Globus pallidus (tissue), 1 donor: ENCODE data around the gene TP63.

Experiments used
- DNase-seq: peaks from one replicate; pipeline ENCODE4 v3.0.0-alpha.2; 2015; ENCODE audit warnings: low spot score

Gene TP63

DNA sequence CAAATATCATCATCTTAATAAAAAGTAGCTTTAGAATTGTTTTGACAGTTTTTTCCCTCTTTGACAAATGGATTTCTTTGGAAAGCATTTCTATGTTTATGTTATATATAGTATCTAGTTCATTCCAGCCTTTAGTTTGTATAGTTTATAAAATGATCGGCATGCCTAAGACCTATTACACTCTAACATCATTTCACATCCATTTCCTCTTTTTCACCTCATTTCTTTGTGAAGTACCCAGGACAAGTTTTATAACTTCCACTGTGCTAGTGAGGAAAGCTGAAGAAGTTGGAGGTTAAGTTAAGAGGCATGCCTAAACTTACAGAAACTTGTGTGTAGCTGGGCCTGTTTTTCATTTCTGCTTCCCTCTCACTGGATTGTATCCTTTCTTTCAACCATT lies 178.4 kb downstream of the TP63 start:
- DNase-seq: no peak

DNA sequence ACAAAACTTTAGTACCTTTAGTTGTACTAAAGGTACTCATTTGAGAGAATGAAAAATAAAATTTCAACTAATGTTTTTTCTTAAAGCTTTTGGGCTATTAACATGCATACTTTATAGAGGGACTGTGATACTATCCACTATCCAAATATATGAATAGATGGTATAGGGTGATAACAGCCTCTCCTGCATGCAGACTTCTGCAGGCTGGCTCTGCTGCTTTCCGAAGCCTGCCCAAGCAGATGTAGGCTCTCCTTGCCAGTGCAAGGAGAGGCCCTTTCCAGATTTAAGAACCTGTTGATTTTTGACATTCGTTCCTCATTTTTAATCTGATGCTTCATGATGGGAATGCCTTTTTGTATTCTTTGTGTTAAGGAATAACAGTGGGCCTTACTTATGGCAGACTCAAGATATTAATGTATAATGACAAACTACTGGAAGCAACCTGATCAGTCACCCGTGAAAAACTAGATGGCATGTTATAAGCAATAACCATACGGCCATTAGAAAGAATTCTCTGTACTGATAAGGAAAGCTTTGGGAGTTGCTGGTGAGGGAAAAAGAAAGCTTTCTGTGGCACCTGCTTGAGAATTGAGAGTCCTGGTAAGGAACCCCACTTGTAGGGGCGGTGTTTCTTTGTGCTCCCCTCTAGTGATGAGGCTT lies 181.7 kb downstream of the TP63 start:
- DNase-seq: no peak

DNA sequence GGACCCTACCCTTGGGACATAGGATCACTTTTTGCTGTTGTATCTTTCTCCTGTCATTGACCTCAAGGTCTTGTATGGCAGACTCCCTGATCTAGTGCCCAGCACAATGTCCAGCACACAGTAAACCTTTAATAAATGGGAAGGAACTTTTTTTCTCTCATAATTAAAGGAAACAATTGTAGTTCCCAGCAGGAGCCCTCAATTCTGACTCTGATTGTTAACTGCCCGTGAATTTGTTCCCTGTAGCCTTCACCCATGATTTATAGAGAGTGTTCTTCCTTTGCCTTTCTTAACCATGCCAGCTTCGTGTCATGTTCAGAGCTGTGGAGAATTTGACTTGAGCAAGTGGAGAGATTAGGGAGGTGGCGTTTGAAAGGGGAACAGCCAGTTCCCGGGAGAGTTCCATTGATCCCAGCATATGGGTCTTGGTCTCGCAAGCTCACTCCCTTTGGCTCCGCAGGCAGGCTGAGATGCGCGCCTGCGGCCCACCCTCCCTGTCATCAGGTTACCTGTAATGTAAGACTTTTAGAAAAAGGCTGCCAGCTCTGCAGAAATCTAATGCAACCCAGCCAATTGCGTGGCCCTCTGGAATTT lies 182.6 kb downstream of the TP63 start:
- no peak for DNase-seq

DNA sequence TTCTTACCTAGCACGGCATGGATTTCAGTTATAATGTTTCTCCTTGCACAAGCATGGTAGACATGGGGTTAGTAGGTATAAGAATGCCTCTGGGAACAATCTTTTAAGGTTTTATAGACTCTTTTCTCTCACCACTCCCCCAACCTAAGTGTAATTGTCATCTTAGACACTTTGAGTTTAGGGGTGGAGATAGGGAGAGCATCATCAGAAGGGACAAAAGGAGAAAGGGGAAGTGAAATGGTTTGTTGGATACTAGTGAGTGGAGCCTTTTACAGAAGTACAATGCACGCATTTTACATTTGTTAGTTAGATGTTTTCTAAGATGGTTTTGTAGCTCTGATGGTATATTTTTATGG lies 189.2 kb downstream of the TP63 start:
- no peak for DNase-seq

DNA sequence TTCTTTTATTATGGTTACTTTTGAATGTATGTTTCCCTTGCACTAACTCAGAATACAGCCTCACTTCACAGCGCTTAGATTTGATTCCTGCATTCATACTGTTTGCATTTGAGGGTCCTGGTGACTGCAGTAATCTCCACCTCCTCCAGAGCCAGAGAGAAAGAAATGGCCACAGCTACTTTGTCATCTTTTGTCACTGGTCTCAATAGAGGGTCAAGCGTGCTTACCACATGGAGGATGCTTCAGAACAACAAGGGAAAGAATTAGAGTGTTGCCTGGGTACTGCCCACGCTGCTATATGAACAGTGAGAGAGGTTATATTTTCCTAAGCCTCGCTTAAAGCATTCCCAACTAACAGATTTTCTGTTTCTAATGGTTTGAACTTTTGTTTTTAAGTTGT lies 190.1 kb downstream of the TP63 start:
- DNase-seq: no peak

DNA sequence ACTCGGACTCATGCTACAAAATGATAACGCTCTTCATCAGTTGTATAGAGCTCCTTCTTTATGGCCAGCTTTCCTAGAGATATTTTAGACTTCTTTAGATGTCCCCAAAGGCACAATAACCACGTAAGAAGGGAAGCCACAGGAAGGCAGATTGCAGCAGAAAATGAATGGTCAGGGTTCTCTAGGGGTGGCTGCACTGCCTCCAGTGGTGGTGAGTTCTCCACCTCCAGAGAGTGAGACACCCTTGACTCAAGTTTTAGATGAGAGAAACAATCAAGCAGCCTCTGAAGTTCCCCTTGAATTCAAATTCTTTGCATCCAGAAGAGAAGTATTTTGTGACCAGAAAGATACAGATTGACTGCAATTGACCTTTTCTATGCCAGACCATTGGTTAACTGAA lies 191.5 kb downstream of the TP63 start:
- DNase-seq: no peak

DNA sequence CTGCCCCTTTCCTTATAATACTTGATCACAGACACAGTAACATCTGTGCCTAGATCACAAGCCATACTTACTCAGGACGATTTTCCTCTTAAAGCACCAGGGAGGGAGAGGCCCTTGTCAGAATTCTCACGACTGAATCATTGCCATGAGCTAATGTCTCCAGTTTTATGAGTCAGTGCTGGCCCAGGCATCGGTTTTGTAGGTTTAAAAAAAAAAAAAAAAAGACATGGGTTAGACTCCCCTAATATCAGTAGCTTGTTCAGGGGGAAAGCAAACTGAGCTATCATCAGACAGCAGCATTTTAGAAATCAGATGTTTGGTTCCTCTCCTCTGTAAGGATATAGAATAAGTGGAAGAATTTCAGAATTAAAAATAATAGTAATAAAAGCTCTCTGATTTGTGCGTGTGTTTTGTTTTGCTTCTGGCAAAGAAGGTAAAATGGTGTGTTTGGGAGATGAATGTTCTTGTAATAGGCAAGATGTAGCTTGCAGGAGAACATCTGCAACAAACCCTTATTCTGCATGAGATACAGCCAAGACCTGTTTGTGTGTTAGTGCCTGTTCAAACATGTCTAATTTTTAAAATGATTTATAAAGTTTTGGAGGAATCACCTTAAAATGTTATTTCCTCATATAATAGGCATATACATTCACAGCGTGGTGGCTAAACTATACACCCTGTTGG lies 193.6 kb downstream of the TP63 start:
- DNase-seq: no peak

DNA sequence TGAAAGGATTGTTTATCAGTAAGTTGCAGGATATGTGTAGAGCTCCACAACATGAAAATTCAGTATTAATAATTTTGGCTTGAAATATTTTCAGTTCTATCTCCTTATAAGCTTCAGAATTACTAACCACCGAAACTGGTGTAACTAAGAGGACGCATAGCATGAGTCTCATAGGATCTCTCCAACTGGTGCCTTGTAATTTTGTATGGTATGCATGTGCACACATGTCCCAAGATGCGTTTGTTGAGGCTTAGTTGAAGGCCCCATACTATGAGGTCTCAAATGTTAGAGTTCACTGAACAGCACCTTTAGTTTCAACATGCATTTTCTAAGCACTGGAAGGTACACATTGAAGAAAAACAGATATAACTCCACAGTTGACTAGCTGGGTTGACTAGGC lies 195.4 kb downstream of the TP63 start:
- no peak for DNase-seq

DNA sequence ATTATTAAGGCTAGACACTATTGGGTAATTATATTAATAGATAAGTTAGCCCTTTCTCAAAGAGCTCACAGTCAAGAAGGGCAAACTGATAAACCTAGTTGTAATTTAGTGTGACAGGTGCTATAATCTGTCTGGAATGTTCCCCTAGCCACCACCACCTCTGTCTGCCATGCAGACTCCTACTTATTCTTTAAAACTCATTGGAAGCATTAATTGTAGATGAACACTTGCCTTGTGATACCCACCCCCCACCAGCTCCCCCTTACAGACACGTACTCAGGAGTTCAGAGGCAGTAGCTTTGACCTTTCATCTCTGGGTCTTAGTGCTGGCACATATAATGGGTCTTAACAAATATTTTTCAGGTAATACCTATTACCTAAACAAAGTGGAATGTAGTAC lies 195.9 kb downstream of the TP63 start:
- no peak for DNase-seq

DNA sequence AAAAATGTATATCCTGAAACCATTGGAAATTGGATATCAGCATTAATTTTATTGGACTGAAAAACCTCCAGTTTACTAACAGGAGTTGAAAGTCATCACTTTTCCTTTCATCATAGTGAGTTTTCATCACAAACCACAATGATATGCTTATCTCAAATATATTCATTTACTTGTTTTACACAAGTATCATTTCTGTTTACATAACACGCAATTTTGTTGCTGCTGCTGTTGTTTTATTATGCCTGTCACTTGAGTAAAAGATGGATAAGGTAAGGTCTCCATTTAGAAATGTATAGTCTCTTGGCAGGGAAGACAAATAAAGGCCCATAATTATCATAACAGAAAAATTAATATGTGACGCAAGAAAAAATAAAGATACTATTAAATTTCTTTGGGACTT lies 199.2 kb downstream of the TP63 start:
- no peak for DNase-seq

DNA sequence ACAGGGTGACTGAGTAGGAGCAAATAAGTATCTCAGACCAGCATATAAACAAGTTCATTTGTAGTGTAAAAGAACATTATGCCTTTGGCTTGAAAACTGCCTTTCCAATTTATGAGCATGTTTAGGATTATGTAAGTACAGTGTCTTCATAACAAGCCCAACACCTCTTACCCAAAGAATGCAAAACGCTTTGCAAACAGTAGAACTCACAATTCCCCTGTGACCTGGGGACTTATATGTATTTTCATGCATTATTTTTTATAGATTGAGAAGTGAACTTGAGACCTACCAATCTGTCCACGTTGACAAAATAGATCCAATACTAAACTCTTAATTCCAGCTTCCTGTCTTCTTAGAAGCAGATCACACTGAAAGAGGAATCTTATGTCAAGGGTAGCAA lies 202.1 kb downstream of the TP63 start:
- no peak for DNase-seq

DNA sequence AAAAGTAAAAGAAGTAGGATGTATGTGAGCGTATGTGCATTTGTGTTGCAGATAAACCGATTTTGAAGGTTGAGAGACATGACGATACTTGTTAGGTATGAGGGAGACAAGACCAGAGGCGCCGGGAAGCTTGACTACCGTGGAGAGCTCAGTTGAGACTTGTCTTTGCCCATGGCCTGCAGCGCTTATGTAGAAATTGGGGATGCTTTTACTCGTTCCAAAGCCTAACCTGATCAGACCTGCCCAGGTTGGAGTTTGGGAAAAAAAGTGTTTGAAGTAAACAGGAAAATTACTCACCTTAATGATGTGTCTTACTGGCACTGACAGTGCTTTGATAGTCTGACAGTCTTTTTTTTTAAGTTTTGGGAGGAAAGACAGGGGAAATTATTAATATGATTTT lies 202.8 kb downstream of the TP63 start:
- no peak for DNase-seq

DNA sequence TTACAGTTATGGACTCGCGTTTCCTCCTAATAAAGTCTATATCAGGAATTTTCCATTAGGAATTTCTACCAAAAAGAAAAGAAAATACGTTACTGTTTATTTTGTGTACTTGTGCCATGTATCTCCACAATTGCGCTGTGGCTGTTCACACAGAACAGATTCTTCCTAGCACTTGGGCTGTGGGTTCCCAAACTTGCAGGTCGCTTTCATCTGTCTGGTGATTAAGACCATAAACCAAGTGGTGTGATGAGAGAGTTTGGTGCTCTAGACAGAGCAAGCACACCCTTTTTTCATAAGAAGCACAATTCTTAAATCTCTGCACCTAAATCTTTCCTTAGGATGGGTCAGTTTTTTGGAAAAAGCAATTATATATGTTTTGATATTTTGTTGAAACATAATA lies 203.3 kb downstream of the TP63 start:
- DNase-seq: no peak

DNA sequence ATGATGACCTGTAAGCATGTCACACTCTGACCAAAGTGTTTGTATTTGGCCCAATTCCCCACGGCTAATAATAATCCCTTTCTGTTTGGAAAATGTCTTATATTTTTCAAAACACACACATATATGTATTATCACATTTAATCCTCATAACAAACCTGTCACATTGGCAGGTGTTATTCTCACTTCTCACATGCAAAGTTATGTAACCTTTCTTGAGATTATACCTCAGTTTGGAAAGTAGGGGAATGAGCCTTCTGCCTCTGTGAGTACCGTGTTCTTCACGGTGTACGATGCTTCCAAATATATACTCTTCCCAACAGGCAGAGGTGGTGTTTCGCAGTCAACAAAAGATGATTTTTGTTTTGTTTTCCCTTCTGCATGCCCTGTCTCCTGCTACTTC lies 205.6 kb downstream of the TP63 start:
- DNase-seq: no peak

DNA sequence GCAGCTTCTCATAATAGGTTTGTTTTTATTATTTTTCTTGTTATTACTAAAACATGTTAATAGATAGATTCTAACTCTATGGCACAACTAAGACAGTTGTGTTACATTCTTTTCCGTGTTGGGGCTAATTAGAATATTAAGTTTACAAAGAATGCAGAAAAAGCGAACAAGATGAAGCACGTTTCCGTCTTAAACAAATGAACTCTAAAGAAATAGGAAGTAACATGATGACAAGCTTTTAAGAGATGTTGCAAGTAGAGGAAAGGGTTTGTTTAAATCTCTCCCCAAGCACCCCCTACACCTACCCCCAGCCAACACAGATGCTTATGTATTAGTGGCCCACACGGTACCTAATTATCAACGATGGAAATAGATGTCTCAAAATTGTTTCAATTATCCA lies 207.1 kb downstream of the TP63 start:
- DNase-seq: no peak

DNA sequence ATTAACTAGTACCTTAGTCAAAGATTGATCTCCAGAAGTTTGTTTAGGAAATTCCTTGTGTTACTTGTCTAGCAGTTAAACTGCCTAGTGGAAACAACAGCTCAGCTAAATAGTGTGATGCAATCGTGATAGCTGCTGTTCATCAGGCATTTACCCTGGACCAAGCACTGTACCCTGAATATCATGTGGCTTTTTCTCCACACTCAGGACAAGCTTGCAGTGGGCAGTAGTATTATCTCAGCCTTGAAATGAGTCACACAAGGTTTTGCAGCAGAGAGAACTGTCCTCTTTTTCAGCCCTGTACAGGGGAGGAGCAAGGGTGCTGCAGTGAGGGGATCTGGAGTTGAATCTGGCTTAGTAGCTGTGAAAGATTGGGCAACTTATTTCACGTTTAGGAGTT lies 208.4 kb downstream of the TP63 start:
- no peak for DNase-seq

DNA sequence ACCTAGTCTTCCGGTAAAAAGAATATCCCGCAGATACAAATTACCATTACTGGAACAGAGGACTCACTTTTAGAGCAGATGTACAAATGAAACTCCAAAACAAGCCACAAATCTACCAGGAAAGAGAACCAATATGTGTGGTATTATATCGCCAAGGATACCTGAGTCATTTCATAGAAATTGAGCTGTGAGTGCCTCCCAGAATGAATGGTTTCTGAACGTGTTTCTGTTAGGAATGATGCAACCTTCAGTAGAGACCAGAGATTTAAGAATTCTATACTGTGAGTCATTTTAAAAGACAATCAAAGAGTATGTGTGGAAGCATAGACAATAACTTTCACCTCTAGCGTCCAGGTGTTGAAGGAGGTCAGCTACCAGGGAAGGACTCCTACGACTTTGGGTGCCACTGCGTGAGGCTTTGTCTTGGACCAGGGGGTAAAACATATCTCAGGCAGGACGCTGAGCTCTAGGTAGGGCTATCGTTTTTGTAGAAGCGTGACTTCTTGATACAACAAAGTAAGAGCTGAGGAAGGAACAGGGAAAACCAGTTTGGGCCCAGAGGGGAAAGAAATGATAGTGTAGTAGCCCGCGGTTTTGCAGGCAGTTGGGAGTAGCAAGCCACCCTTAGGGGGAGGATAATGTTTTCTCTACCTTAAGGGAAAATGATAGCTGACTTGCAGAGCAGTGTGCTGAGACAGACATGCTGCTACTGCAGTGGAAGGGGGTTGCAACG lies 210.4 kb downstream of the TP63 start:
- DNase-seq: no peak

DNA sequence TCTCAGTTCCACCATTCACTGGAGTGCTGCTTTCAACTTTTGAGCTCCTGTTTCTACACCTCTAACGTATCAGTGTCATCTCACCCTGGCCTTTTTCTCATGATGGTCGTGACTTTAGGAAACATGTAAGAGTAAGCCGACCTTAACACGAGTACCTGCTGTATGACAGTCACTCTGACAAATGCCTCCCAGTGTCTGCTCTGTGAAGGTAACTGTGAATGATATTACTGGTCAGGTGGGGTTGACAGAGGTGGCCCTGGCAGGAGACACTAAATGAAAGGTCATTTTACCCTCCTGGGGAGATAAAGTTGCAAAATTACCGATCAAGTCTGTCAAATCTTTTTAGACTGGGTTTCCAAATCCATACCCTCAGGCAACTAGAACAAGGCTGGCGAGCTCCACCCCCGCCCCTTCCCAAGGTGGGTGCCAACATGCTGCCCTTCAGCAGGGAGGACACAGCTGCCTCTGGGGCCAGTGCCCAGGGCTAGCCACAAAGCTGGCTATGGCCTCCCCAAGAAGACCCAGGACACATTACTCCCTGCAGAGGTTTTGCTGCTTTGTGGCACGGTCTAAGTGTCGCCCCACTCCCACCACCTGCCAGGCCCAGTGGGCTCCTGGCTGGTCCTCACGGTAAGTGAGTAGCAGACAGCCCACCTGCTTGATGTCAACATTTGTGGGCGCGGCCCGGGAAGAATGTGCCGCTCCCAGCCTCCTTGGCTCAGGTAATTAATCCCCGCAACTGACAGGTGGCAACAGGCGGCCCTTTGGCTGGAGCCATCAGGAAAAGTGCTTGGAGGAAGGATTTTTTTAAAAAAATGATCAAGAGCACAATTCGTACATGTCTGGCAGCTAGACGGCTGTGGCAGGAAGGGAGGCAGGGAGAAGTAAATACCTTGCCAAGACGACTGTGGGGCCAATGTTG lies 211.8 kb downstream of the TP63 start:
- no peak for DNase-seq

DNA sequence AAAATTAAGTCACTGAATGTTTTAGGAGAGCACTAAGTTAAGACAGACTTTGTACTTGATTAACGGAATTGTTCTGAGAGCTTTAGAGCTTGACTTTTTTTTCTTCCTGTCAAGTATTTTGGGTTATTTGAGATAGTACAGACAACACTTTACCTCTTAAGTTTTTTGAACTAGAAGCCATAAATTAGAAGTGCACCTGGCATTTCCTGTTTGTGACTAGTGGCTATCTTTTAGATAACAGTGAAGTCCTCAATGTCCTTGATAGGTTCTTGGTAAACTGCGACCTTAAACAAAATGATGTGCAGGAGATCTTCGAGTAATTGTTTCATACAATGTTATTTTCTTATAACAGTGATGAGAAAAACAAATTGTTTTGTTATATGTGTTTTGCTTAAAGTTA lies 213.9 kb downstream of the TP63 start:
- no peak for DNase-seq

DNA sequence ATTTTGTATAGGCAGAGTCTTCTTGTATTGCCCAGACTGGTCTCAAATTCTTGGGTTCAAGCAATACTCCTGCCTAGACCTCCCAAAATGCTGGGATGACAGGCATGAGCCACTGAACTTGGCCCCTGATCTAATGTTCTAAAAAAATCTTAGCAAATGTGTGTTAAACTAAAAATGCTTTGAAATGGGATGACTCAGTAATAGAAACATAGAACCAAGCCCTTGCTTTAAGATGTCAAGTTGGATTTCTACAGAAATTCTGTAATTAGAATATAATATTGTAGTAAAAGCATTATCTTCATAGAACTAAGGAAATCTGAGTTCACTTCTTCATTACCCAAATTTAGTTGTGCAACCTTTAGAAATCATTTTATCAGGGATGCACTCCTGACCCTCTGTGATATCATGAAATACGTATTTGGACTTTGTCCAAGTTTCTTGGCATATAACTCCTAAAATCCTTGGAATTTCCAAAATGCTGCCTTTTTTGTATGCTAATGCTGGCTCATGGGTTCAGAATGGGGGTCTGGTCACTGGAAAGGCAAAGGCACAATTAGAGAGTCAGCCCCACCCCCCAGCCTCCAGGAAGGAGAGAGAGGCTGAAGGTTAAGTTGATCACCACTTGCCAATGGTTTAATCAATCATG lies 217.3 kb downstream of the TP63 start:
- no peak for DNase-seq

DNA sequence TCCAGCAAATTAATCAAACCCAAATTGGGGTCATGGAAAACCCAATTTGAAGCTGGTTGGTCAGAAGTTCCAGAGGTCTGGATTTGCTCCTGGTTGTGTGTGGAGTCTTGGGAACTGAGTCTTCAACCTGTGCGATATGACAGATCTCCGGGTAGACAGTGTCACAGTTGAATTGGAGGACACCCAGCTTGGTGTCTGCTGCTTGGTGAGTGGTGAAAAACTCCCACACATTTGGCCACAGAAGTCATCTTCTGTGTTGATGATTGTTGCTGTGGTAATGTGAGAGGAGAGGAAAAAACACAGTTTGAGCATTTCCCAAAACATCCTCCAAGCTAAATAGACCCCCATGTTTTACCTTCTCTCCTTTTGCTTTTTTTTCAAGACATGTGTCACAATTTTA lies 218.1 kb downstream of the TP63 start:
- no peak for DNase-seq

DNA sequence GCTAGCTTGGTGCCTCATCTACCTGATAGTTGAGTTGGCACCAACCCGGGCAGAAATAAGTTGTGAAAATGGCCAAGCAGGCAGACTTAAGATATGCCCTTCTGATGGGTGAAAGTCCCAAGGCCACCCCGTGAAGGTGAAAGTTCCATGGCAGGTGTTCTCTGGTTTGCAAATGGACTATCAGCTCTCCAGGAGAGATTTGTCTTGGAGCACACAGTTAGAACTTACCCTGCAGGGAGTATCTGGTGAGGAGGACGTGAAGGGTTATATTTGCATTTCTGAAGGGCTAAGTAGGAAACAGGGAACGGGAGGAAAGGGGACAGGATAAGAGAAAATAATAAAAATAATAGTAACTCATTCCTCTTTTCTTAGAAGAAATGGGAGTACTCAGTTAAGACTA lies 220.5 kb downstream of the TP63 start:
- no peak for DNase-seq
